ENCODE data around the gene CTPS1.

Gene CTPS1

GRCh38 chr1:41003640-41004220 lies 24.2 kb downstream of the CTPS1 start:
- Mint-ChIP-seq H3K27ac (peak overlapping the region; percentile 68), H3K4me1 (ENCODE audit: low read depth) (peaks cover 28% of the 10 kb centered on the region), H3K36me3 (ENCODE audit: low read depth) (peaks cover 97% of the 10 kb centered on the region)

GRCh38 chr1:41005876-41006275 lies 26.4 kb downstream of the CTPS1 start:
- no peak overlapping the region for H3K27ac Mint-ChIP-seq
- no peak overlapping the region for H3K4me3 Mint-ChIP-seq
- peaks cover 24% of the 10 kb centered on the region for H3K4me1 Mint-ChIP-seq (ENCODE audit: low read depth)
- peaks cover 97% of the 10 kb centered on the region for H3K36me3 Mint-ChIP-seq (ENCODE audit: low read depth)
- no peaks in the 10 kb centered on the region for H3K27me3 Mint-ChIP-seq
- no peaks in the 10 kb centered on the region for H3K9me3 Mint-ChIP-seq

More at GRCh38 chr1:41003640-41004220, 24.2 kb downstream of the CTPS1 start:
- Mint-ChIP-seq H3K27me3 (no peaks in the 10 kb centered on the region), H3K9me3 (no peaks in the 10 kb centered on the region), H3K4me3 (no peak overlapping the region)

- Mint-ChIP-seq H3K4me1 (ENCODE audit: low read depth) (peaks cover 21% of the 10 kb centered on the region), H3K27me3 (no peaks in the 10 kb centered on the region), H3K4me3 (no peak overlapping the region), H3K27ac (no peak overlapping the region), H3K9me3 (no peaks in the 10 kb centered on the region), H3K36me3 (ENCODE audit: low read depth) (peaks cover 96% of the 10 kb centered on the region)
These were observed 27.7 kb downstream of the CTPS1 start for GRCh38 chr1:41006942-41007865.

GRCh38 chr1:41009466-41009865 lies 30.0 kb downstream of the CTPS1 start:
- Mint-ChIP-seq H3K9me3 (no peaks in the 10 kb centered on the region), H3K4me3 (no peak overlapping the region), H3K27me3 (no peaks in the 10 kb centered on the region), H3K27ac (no peak overlapping the region), H3K36me3 (ENCODE audit: low read depth) (peaks cover 91% of the 10 kb centered on the region), H3K4me1 (ENCODE audit: low read depth) (peaks cover 6% of the 10 kb centered on the region)

GRCh38 chr1:41010345-41010744 lies 30.8 kb downstream of the CTPS1 start:
- Mint-ChIP-seq H3K4me3 (no peak overlapping the region), H3K27me3 (no peaks in the 10 kb centered on the region), H3K9me3 (no peaks in the 10 kb centered on the region), H3K4me1 (ENCODE audit: low read depth) (peaks cover 8% of the 10 kb centered on the region), H3K27ac (no peak overlapping the region), H3K36me3 (ENCODE audit: low read depth) (peaks cover 91% of the 10 kb centered on the region)

GRCh38 chr1:41013024-41013423 lies 33.5 kb downstream of the CTPS1 start:
- H3K27me3 Mint-ChIP-seq, result no peaks in the 10 kb centered on the region
- H3K4me3 Mint-ChIP-seq, result no peak overlapping the region
- peaks cover 8% of the 10 kb centered on the region for H3K4me1 Mint-ChIP-seq (ENCODE audit: low read depth)
- H3K36me3 Mint-ChIP-seq (ENCODE audit: low read depth), result peaks cover 78% of the 10 kb centered on the region
- no peaks in the 10 kb centered on the region for H3K9me3 Mint-ChIP-seq
- no peak overlapping the region for H3K27ac Mint-ChIP-seq

- Mint-ChIP-seq H3K27me3 (no peaks in the 10 kb centered on the region), H3K4me3 (no peak overlapping the region), H3K36me3 (ENCODE audit: low read depth) (peaks cover 72% of the 10 kb centered on the region), H3K9me3 (no peaks in the 10 kb centered on the region), H3K4me1 (ENCODE audit: low read depth) (peaks cover 8% of the 10 kb centered on the region), H3K27ac (no peak overlapping the region)
These were observed 34.3 kb downstream of the CTPS1 start for GRCh38 chr1:41013796-41014195.

- no peaks in the 10 kb centered on the region for H3K9me3 Mint-ChIP-seq
- no peak overlapping the region for H3K4me3 Mint-ChIP-seq
- H3K27me3 Mint-ChIP-seq, result no peaks in the 10 kb centered on the region
- H3K4me1 Mint-ChIP-seq (ENCODE audit: low read depth), result peaks cover 8% of the 10 kb centered on the region
- H3K36me3 Mint-ChIP-seq (ENCODE audit: low read depth), result peaks cover 71% of the 10 kb centered on the region
- H3K27ac Mint-ChIP-seq, result peak overlapping the region; percentile 51
These were observed 35.4 kb downstream of the CTPS1 start for GRCh38 chr1:41014871-41015270.

GRCh38 chr1:41015281-41015896 lies 35.9 kb downstream of the CTPS1 start:
- H3K36me3 Mint-ChIP-seq (ENCODE audit: low read depth), result peaks cover 66% of the 10 kb centered on the region
- H3K27me3 Mint-ChIP-seq, result no peaks in the 10 kb centered on the region
- no peak overlapping the region for H3K4me3 Mint-ChIP-seq
- H3K27ac Mint-ChIP-seq, result no peak overlapping the region
- no peaks in the 10 kb centered on the region for H3K9me3 Mint-ChIP-seq
- H3K4me1 Mint-ChIP-seq (ENCODE audit: low read depth), result peaks cover 8% of the 10 kb centered on the region

- Mint-ChIP-seq H3K4me1 (ENCODE audit: low read depth) (peaks cover 8% of the 10 kb centered on the region), H3K36me3 (ENCODE audit: low read depth) (peaks cover 60% of the 10 kb centered on the region), H3K27ac (no peak overlapping the region), H3K27me3 (no peaks in the 10 kb centered on the region), H3K4me3 (no peak overlapping the region), H3K9me3 (no peaks in the 10 kb centered on the region)
These were observed 36.5 kb downstream of the CTPS1 start for GRCh38 chr1:41015897-41016470.

- Mint-ChIP-seq H3K4me3 (no peak overlapping the region), H3K9me3 (no peaks in the 10 kb centered on the region), H3K27ac (peak overlapping the region; percentile 31), H3K27me3 (no peaks in the 10 kb centered on the region), H3K36me3 (ENCODE audit: low read depth) (peaks cover 47% of the 10 kb centered on the region), H3K4me1 (ENCODE audit: low read depth) (peaks cover 4% of the 10 kb centered on the region)
These were observed 37.9 kb downstream of the CTPS1 start for GRCh38 chr1:41017141-41018017.

- no peak overlapping the region for H3K27ac Mint-ChIP-seq
- H3K4me1 Mint-ChIP-seq (ENCODE audit: low read depth), result peaks cover 4% of the 10 kb centered on the region
- no peaks in the 10 kb centered on the region for H3K9me3 Mint-ChIP-seq
- no peak overlapping the region for H3K4me3 Mint-ChIP-seq
- H3K36me3 Mint-ChIP-seq (ENCODE audit: low read depth), result peaks cover 43% of the 10 kb centered on the region
- H3K27me3 Mint-ChIP-seq, result no peaks in the 10 kb centered on the region
These were observed 38.5 kb downstream of the CTPS1 start for GRCh38 chr1:41018018-41018410.

GRCh38 chr1:41019353-41019745 lies 39.9 kb downstream of the CTPS1 start:
- Mint-ChIP-seq H3K4me3 (no peak overlapping the region), H3K4me1 (ENCODE audit: low read depth) (peaks cover 9% of the 10 kb centered on the region), H3K27me3 (no peaks in the 10 kb centered on the region), H3K36me3 (ENCODE audit: low read depth) (peaks cover 33% of the 10 kb centered on the region), H3K27ac (no peak overlapping the region), H3K9me3 (no peaks in the 10 kb centered on the region)

GRCh38 chr1:41020109-41020576 lies 40.6 kb downstream of the CTPS1 start:
- Mint-ChIP-seq H3K4me1 (ENCODE audit: low read depth) (peaks cover 13% of the 10 kb centered on the region), H3K9me3 (no peaks in the 10 kb centered on the region), H3K4me3 (no peak overlapping the region), H3K36me3 (ENCODE audit: low read depth) (peaks cover 29% of the 10 kb centered on the region), H3K27ac (no peak overlapping the region), H3K27me3 (no peaks in the 10 kb centered on the region)
